HG03442 (cell line): Measurements from ENCODE around the gene PRSS58.

ENCODE experiments used
- ATAC-seq: cut with Tn5 transposase; IDR thresholded peaks from one replicate; pipeline ENCODE4 v1.9.1; 2021; ENCODE audit warnings: mild to moderate bottlenecking, moderate library complexity; ENCODE audit not compliant: unreplicated experiment

The PRSS58 gene

DNA sequence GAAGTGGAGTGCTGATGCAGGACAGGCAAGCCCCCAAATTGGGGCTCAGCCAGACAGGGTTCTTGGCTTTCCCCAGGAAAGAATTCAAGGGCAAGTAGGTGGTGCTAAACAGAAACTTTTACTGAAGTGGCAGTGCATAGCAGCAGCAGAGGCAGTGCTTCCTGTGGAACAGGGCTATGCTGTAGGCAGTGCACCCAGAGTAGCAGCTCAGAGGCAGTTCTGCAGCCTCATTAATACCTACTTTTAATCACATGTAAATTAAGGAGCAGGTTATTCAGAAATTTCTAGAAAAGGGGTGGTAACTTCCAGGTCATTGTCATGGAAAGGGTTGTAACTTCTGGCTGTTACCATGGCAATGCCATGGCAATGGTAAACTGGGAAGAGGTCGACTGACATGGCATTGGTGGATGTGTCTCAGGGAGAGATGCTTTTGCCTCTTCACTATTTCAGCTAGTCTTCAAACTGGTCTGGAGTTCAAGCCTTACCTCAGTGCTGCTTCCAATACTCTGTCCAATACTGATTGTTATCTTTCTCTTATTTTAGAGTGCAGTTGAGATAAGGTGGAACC, 29.2 kb downstream of the PRSS58 start:
- no peak for ATAC-seq
